NCI-H1436 (cell line): ENCODE measurements around the gene MAP3K5.

Experiments used
- DNase-seq: peaks from one replicate; lab custom pipeline; 2025; lab: John Stamatoyannopoulos, UW

MAP3K5 gene

GRCh38 chr6:136682292-136682691 lies 110.0 kb downstream of the MAP3K5 start:
- no peak for DNase-seq

GRCh38 chr6:136677822-136678221 lies 114.5 kb downstream of the MAP3K5 start:
- no peak for DNase-seq

GRCh38 chr6:136677344-136677743 lies 114.9 kb downstream of the MAP3K5 start:
- no peak for DNase-seq

GRCh38 chr6:136676075-136676474 lies 116.2 kb downstream of the MAP3K5 start:
- DNase-seq, result no peak

GRCh38 chr6:136673571-136673970 lies 118.7 kb downstream of the MAP3K5 start:
- DNase-seq, result no peak

GRCh38 chr6:136672144-136672543 lies 120.1 kb downstream of the MAP3K5 start:
- DNase-seq, result no peak

- no peak for DNase-seq
Measured at GRCh38 chr6:136669299-136669699, 123.0 kb downstream of the MAP3K5 start.

- DNase-seq, result no peak
Measured at GRCh38 chr6:136668571-136668970, 123.7 kb downstream of the MAP3K5 start.

- no peak for DNase-seq
Measured at GRCh38 chr6:136666041-136666440, 126.2 kb downstream of the MAP3K5 start.

- DNase-seq, result no peak
Measured at GRCh38 chr6:136662347-136663237, 129.7 kb downstream of the MAP3K5 start.

GRCh38 chr6:136660727-136661126 lies 131.6 kb downstream of the MAP3K5 start:
- DNase-seq, result no peak

GRCh38 chr6:136659991-136660499 lies 132.2 kb downstream of the MAP3K5 start:
- DNase-seq, result no peak

- DNase-seq, result no peak
Measured at GRCh38 chr6:136658711-136659110, 133.6 kb downstream of the MAP3K5 start.

GRCh38 chr6:136657666-136658065 lies 134.6 kb downstream of the MAP3K5 start:
- DNase-seq, result no peak

GRCh38 chr6:136656121-136656520 lies 136.2 kb downstream of the MAP3K5 start:
- DNase-seq, result no peak

GRCh38 chr6:136655239-136656014 lies 136.8 kb downstream of the MAP3K5 start:
- peak; percentile 82 for DNase-seq

GRCh38 chr6:136654086-136654485 lies 138.2 kb downstream of the MAP3K5 start:
- DNase-seq, result no peak

- no peak for DNase-seq
Measured at GRCh38 chr6:136652656-136653055, 139.6 kb downstream of the MAP3K5 start.

GRCh38 chr6:136651982-136652381 lies 140.3 kb downstream of the MAP3K5 start:
- DNase-seq, result no peak

- no peak for DNase-seq
Measured at GRCh38 chr6:136647363-136647852, 144.9 kb downstream of the MAP3K5 start.

GRCh38 chr6:136646377-136646776 lies 145.9 kb downstream of the MAP3K5 start:
- DNase-seq, result no peak

GRCh38 chr6:136644597-136644952 lies 147.7 kb downstream of the MAP3K5 start:
- DNase-seq, result no peak
